GM21423 (cell line): ENCODE data around the gene SH2D3A.
"Not testable (repeated sequence)": the region's sequence is repeated elsewhere in the genome, so short reads cannot be mapped to it uniquely, and the experiment has no call there.

Source experiments
- ATAC-seq: cut with Tn5 transposase; IDR thresholded peaks from one replicate; pipeline ENCODE4 v1.9.1; 2021; ENCODE audit warnings: mild to moderate bottlenecking, moderate library complexity; ENCODE audit not compliant: unreplicated experiment

SH2D3A gene

DNA sequence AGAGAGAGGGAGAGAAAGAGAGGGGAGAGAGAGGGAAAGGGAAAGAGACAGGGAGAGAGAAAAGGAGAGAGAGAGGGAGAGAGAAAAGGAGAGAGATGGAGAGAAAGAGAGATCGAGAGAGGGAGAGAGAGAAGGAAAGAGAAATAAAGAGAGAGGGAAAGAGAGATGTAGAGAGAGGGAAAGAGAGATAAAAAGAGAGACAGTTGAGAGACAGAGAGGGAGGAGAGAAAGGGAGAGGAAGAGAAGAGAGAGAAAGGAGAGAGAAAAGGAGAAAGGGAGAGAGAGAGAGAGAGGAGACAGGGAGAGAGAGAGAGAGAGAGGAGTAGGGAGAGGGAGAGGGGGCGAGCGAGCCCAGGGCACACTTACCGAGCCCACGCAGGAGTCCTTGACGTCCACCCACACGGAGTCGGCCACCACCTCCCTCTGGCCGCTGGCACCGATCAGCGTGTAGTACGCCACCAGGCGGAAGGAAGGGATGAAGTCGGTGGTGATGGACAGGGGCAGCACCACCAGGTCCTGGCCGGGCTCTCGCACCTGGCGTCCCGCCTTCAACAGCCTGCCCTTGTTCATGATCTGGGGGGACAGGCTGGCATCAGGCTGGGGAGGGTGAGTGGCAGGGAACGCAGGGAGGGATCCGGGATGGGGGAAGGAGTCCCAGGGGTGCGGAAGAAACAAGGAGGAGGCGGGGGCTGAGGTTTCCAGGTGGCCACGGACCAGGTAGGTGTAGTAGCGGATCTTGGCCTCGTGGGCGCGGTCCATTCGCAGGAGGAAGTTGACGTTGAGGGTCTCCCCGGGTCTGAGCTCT is 56.8 kb downstream of the SH2D3A start:
- no peak for ATAC-seq

GRCh38 chr19:6709549-6709948 is 57.7 kb downstream of the SH2D3A start:
- ATAC-seq = no peak

DNA sequence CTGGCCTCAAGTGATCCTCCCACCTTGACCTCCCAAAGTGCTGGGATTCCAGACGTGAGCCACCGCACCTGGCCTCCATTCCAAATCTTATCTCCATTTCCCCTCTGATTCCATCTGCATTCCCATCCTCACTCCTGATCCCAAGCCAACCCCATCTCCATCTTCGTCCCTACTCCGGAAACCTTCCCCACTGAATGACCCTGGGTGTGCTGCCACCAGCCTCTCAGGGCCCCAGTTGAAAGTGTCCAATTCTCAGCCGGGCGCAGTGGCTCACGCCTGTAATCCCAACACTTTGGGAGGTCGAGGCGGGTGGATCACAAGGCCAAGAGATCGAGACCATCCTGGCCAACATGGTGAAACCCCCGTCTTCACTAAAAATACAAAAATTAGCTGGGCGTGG is 58.3 kb downstream of the SH2D3A start:
- ATAC-seq = not testable (repeated sequence)

DNA sequence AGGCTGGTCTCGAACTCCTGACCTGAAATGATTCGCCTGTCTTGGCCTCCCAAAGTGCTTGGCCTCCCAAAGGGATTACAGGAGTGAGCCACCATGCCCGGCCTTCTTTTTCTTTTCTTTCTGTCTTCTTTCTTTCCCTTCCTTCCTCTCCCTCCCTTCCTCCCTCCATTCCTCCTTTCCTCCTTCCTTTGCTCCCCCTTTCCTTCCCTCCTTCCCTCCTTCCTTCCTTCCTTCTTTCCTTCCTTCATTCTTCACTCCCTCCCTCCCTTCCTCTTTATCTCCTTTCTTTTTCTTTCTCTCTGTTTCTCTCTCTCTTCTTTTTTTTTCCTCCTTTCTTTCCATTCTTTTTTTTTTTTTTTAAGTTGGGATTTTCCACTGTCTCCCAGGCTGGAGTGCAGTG is 58.9 kb downstream of the SH2D3A start:
- ATAC-seq = no peak

DNA sequence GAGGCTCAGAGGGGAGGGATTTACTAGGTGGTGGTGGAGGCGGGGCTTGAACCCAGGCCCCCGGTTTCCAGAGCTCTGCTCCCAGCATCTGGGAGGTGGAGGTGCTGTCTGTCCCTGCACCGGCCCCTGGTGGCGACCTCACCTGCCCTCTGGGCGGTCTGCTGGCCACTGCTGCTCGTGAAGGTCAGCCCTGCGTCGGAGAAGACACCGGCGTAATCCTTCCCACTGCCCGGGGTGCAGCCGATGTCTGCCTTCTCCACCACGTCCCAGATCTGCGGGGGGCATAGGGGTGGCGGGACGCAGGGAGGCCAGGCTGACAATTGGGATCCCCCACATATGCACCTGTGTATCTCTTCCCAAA is 59.6 kb downstream of the SH2D3A start:
- ATAC-seq = no peak

DNA sequence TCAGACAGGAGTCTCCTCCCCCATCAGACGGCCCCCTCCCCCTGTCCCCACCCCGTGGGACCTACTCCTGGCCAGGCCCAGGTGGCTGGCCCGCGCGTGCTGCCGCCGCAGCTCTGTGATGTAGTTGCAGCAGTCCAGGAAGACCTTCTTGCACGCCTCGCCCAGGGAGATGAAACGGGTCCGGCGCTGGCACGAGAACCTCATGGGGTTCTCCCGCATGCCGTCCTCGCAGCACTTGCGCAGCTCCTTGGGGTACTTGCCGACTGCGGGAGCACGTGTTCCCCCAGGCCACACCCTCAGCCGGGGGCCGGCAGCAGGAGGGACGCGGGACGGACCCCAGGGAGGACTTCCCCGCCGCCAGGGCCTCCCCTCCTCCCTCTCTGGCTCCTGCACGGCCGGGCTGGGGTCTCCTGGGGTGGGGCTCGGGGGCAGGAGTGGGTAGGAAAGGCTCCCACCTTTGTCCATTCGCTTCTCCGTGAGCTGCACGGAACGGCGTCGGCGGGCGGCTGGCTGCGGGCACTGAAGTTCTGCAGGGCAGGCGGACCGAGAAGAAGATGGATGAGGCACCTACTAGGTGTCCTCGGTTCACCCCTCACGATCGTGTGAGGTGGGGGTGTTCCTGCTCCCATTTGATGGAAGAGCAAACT is 60.1 kb downstream of the SH2D3A start:
- no peak for ATAC-seq

DNA sequence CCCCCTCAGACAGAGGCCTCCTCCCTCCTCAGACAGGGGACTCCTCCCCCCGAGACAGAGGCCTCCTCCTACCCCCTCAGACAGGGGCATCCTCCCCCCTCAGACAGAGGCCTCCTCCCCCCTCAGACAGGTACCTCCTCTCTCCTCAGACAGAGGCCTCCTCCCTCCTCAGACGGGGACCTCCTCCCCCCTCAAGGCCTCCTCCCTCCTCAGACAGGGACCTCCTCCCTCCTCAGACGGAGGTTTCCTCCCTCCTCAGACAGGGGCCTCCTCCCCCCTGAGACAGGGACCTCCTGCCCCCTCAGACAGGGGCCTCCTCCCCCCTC is 60.6 kb downstream of the SH2D3A start:
- no peak for ATAC-seq

DNA sequence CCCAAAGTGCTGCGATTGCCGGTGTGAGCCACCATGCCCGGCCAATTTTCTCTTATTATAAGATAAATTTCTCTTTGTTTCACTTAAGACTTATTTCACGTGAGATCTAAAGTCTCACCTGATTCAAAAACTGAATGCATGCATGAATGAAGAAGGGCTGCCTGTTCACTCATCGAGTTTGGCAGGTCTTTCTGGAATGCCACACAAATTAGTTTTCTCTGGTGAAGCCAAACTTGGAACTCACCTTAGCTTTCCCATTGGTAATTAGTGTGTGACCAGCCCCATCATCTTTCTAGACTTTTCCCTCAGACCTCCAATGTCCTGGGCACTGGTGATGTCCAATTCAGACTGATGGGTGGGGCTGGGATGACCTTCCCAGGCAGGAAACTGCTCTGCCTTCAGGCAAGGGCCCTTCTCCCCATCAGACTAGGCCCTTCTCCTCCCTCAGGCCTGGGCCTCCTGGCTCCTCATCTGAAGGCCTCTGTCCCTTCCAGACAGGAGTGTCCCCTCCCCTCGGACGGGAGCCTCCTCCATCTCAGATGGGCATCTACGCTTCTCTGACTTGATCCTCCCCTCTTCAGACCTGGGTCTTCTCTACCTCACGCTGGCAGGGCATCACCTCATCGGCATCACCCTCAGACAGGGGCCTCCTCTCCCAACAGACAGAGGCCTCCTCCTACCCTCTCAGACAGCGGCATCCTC is 61.2 kb downstream of the SH2D3A start:
- no peak for ATAC-seq
